ENCODE results near the gene HS3ST4. TPM values are rescaled to one million over a fixed set of nuclear protein-coding genes. Genes with fewer than 3 reads are reported as not detected.

The HS3ST4 gene
- total and polyA plus RNA-seq, 2 donors (not counting 1 experiment from before 2014, with no cell fraction given): not detected

DNA sequence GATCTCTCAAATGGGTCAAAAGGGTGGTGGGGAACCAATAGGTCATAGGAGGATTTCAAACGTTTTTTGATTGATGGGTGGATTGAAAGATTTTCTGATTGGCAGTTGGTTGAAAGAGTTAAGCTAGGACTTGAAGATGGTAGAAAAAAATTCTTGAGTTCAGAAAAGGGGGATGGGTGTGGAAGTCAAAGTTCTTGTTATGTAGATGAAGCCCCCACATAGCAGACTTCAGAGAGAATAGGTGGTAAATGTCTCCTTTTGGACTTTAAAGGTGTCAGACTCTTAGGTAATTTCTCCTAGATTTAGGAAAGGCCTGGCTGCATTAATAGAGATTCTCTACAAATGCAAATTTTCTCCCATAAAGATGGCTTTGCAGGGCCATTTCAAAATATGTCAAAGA lies 163.3 kb downstream of the HS3ST4 start:
- no peak overlapping the region for H3K9ac ChIP-seq (ENCODE audit: low read length)
- no peaks in the 10 kb centered on the region for H3K4me1 ChIP-seq (ENCODE audit: control insufficient read depth in 2 of 2, insufficient read depth in 2 of 2, low read length in 2 of 2)
- H4K20me1 ChIP-seq (ENCODE audit: control insufficient read depth, insufficient read depth, low read length, poor library complexity, severe bottlenecking): no peaks in the 10 kb centered on the region
- no peak overlapping the region for H3K27ac Mint-ChIP-seq
- no peaks in the 10 kb centered on the region for H3K9me3 ChIP-seq (ENCODE audit: control extremely low read depth in 1 of 3, control insufficient read depth in 2 of 3, insufficient read depth in 1 of 3, low read length in 2 of 3)
- ATAC-seq (ENCODE audit: low read depth) (no peak), DNase-seq (no peak)
- no peak overlapping the region for H3K4me3 Mint-ChIP-seq
- no peak overlapping the region for H3K4me2 ChIP-seq (replicated peaks; ENCODE audit: low read depth, low read length, poor library complexity, severe bottlenecking)
- TF ChIP-seq, protein P1, sequence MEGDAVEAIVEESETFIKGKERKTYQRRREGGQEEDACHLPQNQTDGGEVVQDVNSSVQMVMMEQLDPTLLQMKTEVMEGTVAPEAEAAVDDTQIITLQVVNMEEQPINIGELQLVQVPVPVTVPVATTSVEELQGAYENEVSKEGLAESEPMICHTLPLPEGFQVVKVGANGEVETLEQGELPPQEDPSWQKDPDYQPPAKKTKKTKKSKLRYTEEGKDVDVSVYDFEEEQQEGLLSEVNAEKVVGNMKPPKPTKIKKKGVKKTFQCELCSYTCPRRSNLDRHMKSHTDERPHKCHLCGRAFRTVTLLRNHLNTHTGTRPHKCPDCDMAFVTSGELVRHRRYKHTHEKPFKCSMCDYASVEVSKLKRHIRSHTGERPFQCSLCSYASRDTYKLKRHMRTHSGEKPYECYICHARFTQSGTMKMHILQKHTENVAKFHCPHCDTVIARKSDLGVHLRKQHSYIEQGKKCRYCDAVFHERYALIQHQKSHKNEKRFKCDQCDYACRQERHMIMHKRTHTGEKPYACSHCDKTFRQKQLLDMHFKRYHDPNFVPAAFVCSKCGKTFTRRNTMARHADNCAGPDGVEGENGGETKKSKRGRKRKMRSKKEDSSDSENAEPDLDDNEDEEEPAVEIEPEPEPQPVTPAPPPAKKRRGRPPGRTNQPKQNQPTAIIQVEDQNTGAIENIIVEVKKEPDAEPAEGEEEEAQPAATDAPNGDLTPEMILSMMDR (IDR thresholded peaks at IDR 0.05): no peak
- TF ChIP-seq EZH2 (IDR thresholded peaks at IDR 0.05; ENCODE audit: borderline replicate concordance, insufficient read depth, low read depth, low read length, poor library complexity, severe bottlenecking): no peak
- H2AFZ ChIP-seq (ENCODE audit: insufficient read depth, low read depth, low read length, poor library complexity, severe bottlenecking): no peak overlapping the region
- ChIA-PET POLR2A (no interaction called here), CTCF (no interaction called here)
- H3K79me2 ChIP-seq (ENCODE audit: control insufficient read depth, insufficient read depth, low read length): no peaks in the 10 kb centered on the region
- no peak overlapping the region for H3K27ac ChIP-seq (ENCODE audit: low read length in 2 of 2)
- no peaks in the 10 kb centered on the region for H3K4me1 Mint-ChIP-seq
- intact Hi-C loops (cut with micrococcal nuclease): no loop called here
- WGBS (ENCODE audit: insufficient coverage): 10% methylated on average over 1 of the region's 1 CpG
- H3K36me3 ChIP-seq (replicated peaks in 1 of 2; ENCODE audit: control extremely low read depth in 1 of 2, control insufficient read depth in 1 of 2, extremely low read depth in 1 of 2, insufficient read depth in 2 of 2, low read length in 1 of 2): no peaks in the 10 kb centered on the region
- H3K4me3 ChIP-seq (ENCODE audit: control extremely low read depth in 1 of 5, extremely low read depth in 1 of 5, insufficient read depth in 1 of 5, low read depth in 2 of 5, low read length in 4 of 5): no peak overlapping the region
- H3K9me3 Mint-ChIP-seq (ENCODE audit: insufficient read depth): no peaks in the 10 kb centered on the region
- peaks cover 0 to 5% (median 1%) of the 10 kb centered on the region in 4 experiments for H3K27me3 ChIP-seq (replicated peaks in 1 of 4; ENCODE audit: control extremely low read depth in 1 of 4, control insufficient read depth in 3 of 4, insufficient read depth in 4 of 4, low read length in 3 of 4)
- H3K27me3 Mint-ChIP-seq: peaks cover 26% of the 10 kb centered on the region

DNA sequence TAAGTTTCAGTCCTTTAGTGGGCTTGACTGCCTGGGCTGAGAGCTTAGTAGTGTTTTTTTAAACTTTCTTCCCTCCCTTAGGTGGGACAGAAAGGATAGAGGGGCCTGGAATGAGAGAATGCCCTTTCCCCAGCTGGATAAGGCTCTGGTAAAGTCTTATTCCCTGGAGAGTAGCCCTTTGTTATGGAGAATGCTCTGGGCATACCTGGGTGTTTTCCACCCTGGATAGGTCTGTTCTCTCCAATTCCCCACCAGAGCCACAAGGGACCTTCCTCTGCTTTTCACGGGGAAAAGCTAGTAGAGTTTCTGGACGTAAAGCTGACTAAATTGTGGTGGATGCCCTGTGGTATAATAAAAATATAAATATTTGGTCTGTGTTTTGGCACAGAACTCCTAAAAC lies 164.1 kb downstream of the HS3ST4 start:
- CTCF ChIA-PET: no interaction called here
- Histone ChIP-seq H2AFZ (ENCODE audit: insufficient read depth, low read depth, low read length, poor library complexity, severe bottlenecking) (no peak overlapping the region), H3K9ac (ENCODE audit: low read length) (no peak overlapping the region), H3K27me3 (replicated peaks in 1 of 4; ENCODE audit: control extremely low read depth in 1 of 4, control insufficient read depth in 3 of 4, insufficient read depth in 4 of 4, low read length in 3 of 4) (peaks cover 0 to 5% (median 1%) of the 10 kb centered on the region in 4 experiments), H3K4me2 (replicated peaks; ENCODE audit: low read depth, low read length, poor library complexity, severe bottlenecking) (no peak overlapping the region), H3K9me3 (ENCODE audit: control extremely low read depth in 1 of 3, control insufficient read depth in 2 of 3, insufficient read depth in 1 of 3, low read length in 2 of 3) (no peaks in the 10 kb centered on the region), H3K36me3 (replicated peaks in 1 of 2; ENCODE audit: control extremely low read depth in 1 of 2, control insufficient read depth in 1 of 2, extremely low read depth in 1 of 2, insufficient read depth in 2 of 2, low read length in 1 of 2) (no peaks in the 10 kb centered on the region), H3K4me3 (ENCODE audit: control extremely low read depth in 1 of 5, extremely low read depth in 1 of 5, insufficient read depth in 1 of 5, low read depth in 2 of 5, low read length in 4 of 5) (no peak overlapping the region), H3K27ac (ENCODE audit: low read length in 2 of 2) (no peak overlapping the region), H4K20me1 (ENCODE audit: control insufficient read depth, insufficient read depth, low read length, poor library complexity, severe bottlenecking) (no peaks in the 10 kb centered on the region), H3K79me2 (ENCODE audit: control insufficient read depth, insufficient read depth, low read length) (no peaks in the 10 kb centered on the region), H3K4me1 (ENCODE audit: control insufficient read depth in 2 of 2, insufficient read depth in 2 of 2, low read length in 2 of 2) (no peaks in the 10 kb centered on the region)
- Mint-ChIP-seq H3K27ac (no peak overlapping the region), H3K4me1 (no peaks in the 10 kb centered on the region), H3K4me3 (no peak overlapping the region), H3K27me3 (peaks cover 26% of the 10 kb centered on the region), H3K9me3 (ENCODE audit: insufficient read depth) (no peaks in the 10 kb centered on the region)
- no peak for TF ChIP-seq EZH2 (IDR thresholded peaks at IDR 0.05; ENCODE audit: borderline replicate concordance, insufficient read depth, low read depth, low read length, poor library complexity, severe bottlenecking)
- TF ChIP-seq, protein P1 (IDR thresholded peaks at IDR 0.05): no peak
- intact Hi-C loops (cut with micrococcal nuclease): no loop called here
- WGBS (ENCODE audit: insufficient coverage): no CpG with 5 or more reads among the region's 2 CpGs
- DNase-seq (no peak), ATAC-seq (ENCODE audit: low read depth) (no peak)
- POLR2A ChIA-PET: no interaction called here

Measured in B cell (primary cell).